GM21717 (cell line): ENCODE measurements around the gene LRRC45.

Experiments
- ATAC-seq: cut with Tn5 transposase; IDR thresholded peaks from one replicate; pipeline ENCODE4 v1.9.1; 2021; ENCODE audit warnings: mild to moderate bottlenecking, moderate library complexity; ENCODE audit not compliant: unreplicated experiment

The LRRC45 gene

GRCh38 chr17:82060614-82061013 lies 37.5 kb downstream of the LRRC45 start:
- no peak for ATAC-seq

GRCh38 chr17:82061047-82061925 lies 38.2 kb downstream of the LRRC45 start:
- ATAC-seq = no peak

- no peak for ATAC-seq
These were observed 39.2 kb downstream of the LRRC45 start for GRCh38 chr17:82062076-82062983.

GRCh38 chr17:82062984-82063368 lies 39.9 kb downstream of the LRRC45 start:
- ATAC-seq = no peak

- no peak for ATAC-seq
These were observed 40.6 kb downstream of the LRRC45 start for GRCh38 chr17:82063424-82064415.

GRCh38 chr17:82064433-82065192 lies 41.5 kb downstream of the LRRC45 start:
- no peak for ATAC-seq

- ATAC-seq = no peak
These were observed 42.1 kb downstream of the LRRC45 start for GRCh38 chr17:82065193-82065637.

- no peak for ATAC-seq
These were observed 42.7 kb downstream of the LRRC45 start, which contains the start of gene DUS1L for GRCh38 chr17:82065638-82066303. Gene DUS1L (minus strand): TSS chr17:82065804. CDS start chr17:82065059, 745 bp downstream.

- no peak for ATAC-seq
These were observed 47.5 kb downstream of the LRRC45 start for GRCh38 chr17:82070611-82071010.

- ATAC-seq = no peak
These were observed 49.7 kb downstream of the LRRC45 start for GRCh38 chr17:82072827-82073226.

- no peak for ATAC-seq
These were observed 50.3 kb downstream of the LRRC45 start for GRCh38 chr17:82073446-82073845.

GRCh38 chr17:82076018-82076784 lies 53.1 kb downstream of the LRRC45 start:
- no peak for ATAC-seq

GRCh38 chr17:82076785-82077591 lies 53.9 kb downstream of the LRRC45 start:
- ATAC-seq = no peak

GRCh38 chr17:82077617-82078358 lies 54.7 kb downstream of the LRRC45 start:
- no peak for ATAC-seq

GRCh38 chr17:82078433-82078832 lies 55.3 kb downstream of the LRRC45 start:
- ATAC-seq = no peak

- no peak for ATAC-seq
These were observed 56.0 kb downstream of the LRRC45 start for GRCh38 chr17:82079001-82079677.
